OCI-LY1 (cell line): ENCODE results near the gene ST6GALNAC4.
A peak's percentile ranks its signal among the peaks of the same experiment; 100 is the strongest.

Experiments used
- H2AFZ ChIP-seq: fragments of 200-600 bp; sonication (generic), shearing (Covaris generic); 2 replicates; pipeline ENCODE4 v1.6.0; 2014; ENCODE audit warnings: antibody characterized with exemption, mild to moderate bottlenecking, low read length
- H3F3A ChIP-seq: fragments of 200-600 bp; sonication (generic), shearing (Covaris generic); 2 replicates; pipeline ENCODE4 v1.6.0; 2014; ENCODE audit warnings: mild to moderate bottlenecking, antibody characterized with exemption, low read length, moderate library complexity; ENCODE audit not compliant: insufficient read depth
- H3K27ac ChIP-seq: fragments of 200-600 bp; sonication (generic); 2 replicates; pipeline ENCODE4 v1.5.1; 2014; ENCODE audit warnings: low read length, mixed run types, mild to moderate bottlenecking, low read depth; ENCODE audit not compliant: poor library complexity, severe bottlenecking
- H3K27me3 ChIP-seq: fragments of 200-600 bp; sonication (generic); 2 replicates; pipeline ENCODE4 v1.6.0; 2014; ENCODE audit warnings: antibody characterized with exemption, mild to moderate bottlenecking, low read length, moderate library complexity; ENCODE audit not compliant: insufficient read depth
- H3K36me3 ChIP-seq: fragments of 200-600 bp; sonication (generic); 2 replicates; pipeline ENCODE4 v1.6.1; 2014; ENCODE audit warnings: mild to moderate bottlenecking, antibody characterized with exemption, low read length, moderate library complexity, mixed read lengths; ENCODE audit not compliant: insufficient read depth
- H3K4me1 ChIP-seq: fragments of 200-600 bp; sonication (generic); 2 replicates; pipeline ENCODE4 v1.5.1; 2014; ENCODE audit warnings: mild to moderate bottlenecking, low read length, moderate library complexity; ENCODE audit not compliant: insufficient read depth, severe bottlenecking
- H3K4me2 ChIP-seq: fragments of 200-600 bp; sonication (generic), shearing (Covaris generic); 2 replicates; pipeline ENCODE4 v1.6.1; 2014; ENCODE audit warnings: low read length
- H3K4me3 ChIP-seq: fragments of 200-600 bp; sonication (generic); 2 replicates; pipeline ENCODE4 v1.5.1; 2014; ENCODE audit warnings: low read length, low read depth, mild to moderate bottlenecking, mixed read lengths; ENCODE audit not compliant: poor library complexity, severe bottlenecking
- H3K79me2 ChIP-seq: fragments of 200-600 bp; shearing (Covaris generic); 2 replicates; pipeline ENCODE4 v1.6.1; 2016; ENCODE audit warnings: mixed run types, low read length, mixed read lengths; ENCODE audit not compliant: insufficient read depth
- H3K9ac ChIP-seq: fragments of 200-600 bp; sonication (generic), shearing (Covaris generic); 2 replicates; pipeline ENCODE4 v1.6.1; 2014; ENCODE audit warnings: mild to moderate bottlenecking, low read length, mixed read lengths
- H3K9me2 ChIP-seq: fragments of 200-600 bp; sonication (generic), shearing (Covaris generic); 2 replicates; pipeline ENCODE4 v1.6.1; 2014; ENCODE audit warnings: low read depth, mild to moderate bottlenecking, low read length, mixed read lengths
- H3K9me3 ChIP-seq: fragments of 200-600 bp; shearing (Covaris generic); 2 replicates; pipeline ENCODE4 v1.6.1; 2014; ENCODE audit warnings: low read length, mixed read lengths
- H4K20me1 ChIP-seq: fragments of 200-600 bp; sonication (generic), shearing (Covaris generic); 2 replicates; pipeline ENCODE4 v1.6.0; 2016; ENCODE audit warnings: mild to moderate bottlenecking, low read length; ENCODE audit not compliant: insufficient read depth
- EZH2 ChIP-seq: fragments of 200-600 bp; sonication (generic), shearing (Covaris generic); IDR thresholded peaks from 2 replicates; pipeline ENCODE4 v1.8.0; 2017; ENCODE audit warnings: borderline replicate concordance, mixed run types, mild to moderate bottlenecking, antibody characterized with exemption, low read length, moderate library complexity, mixed read lengths
- TF ChIP-seq, protein P1 (sequence below): fragments of 200-600 bp; sonication (generic), shearing (Covaris generic); IDR thresholded peaks from 2 replicates; pipeline ENCODE4 v1.5.1; 2017; ENCODE audit warnings: mild to moderate bottlenecking, antibody characterized with exemption, low read length, moderate library complexity, mixed read lengths

The ST6GALNAC4 gene

DNA sequence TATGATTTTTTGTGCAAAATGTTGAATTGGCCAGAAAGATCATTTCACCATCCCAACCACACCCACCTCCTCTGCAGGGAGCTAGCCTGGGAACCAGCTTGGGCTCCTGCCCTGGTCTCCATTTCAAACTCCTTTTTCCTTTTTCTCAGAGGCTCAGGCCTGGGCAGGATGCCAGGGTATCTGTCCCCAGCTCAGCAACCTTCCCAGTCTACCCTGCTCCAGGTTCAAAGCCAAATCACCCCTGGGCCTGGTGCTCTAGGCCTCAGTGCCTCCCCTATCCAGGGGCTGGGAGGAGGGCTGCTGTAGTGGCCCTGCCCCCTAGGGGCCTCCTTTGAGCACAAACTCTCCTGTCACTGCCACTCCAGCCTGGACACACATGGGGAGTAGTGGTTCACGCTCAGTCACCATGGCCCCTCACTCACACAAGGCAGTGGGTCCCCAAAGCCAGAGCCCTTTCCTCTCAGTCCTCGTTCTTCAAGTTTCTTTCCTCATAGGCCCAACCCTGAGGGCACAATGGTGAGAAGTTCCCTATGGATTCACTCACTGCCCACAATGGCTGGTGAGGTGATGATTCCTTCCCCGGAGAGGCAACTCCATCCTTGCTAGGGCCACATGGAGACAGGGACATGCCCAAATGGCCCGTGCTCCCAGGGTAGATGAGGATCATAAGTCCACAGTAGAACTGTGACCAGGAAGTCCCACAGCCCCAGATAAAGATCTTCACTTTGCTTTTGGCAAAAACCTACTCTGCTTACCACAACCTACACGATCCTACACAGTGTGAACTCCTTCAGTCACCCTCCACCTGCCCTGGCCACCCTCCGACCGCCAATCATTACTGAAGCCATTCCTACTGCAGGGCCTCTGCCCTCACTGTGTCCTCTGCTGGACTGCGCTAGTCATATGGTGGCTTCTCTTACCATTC is 1.6 kb upstream of the ST6GALNAC4 start:
- no peak overlapping the region for H3K4me3 ChIP-seq

DNA sequence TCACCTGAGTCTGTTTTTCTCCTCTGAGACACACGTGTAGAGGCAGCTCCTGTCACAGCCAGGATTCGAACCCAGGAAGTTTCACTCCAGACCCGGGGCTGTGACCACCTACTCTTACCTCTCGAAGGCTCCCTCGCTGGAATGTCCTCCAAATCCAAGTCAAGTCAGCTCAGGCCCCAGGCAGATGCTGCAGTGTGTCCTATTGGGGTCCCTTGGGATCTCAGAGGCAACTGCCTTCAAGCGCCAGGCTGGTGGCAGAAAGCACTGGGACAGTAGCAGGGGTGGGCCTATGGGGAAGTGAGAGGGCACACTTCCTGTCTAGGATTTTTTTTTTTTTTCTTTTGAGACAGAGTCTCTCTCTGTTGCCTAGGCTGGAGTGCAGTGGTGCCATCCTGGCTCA is 762 bp upstream of the ST6GALNAC4 start:
- no peaks in the 10 kb centered on the region for H3F3A ChIP-seq
- H3K27me3 ChIP-seq = no peaks in the 10 kb centered on the region
- H3K9me2 ChIP-seq = no peaks in the 10 kb centered on the region
- H3K9me3 ChIP-seq = no peaks in the 10 kb centered on the region
- peak overlapping the region; percentile 49 for H3K9ac ChIP-seq
- H3K4me3 ChIP-seq = peak overlapping the region; percentile 55
- peak overlapping the region; percentile 83 for H3K27ac ChIP-seq
- H3K4me1 ChIP-seq = peaks cover 44% of the 10 kb centered on the region
- H3K36me3 ChIP-seq = peaks cover 18% of the 10 kb centered on the region; the same call in 1 of the 2 replicates
- peak overlapping the region; percentile 64 for H3K4me2 ChIP-seq
- no peaks in the 10 kb centered on the region for H4K20me1 ChIP-seq
- H2AFZ ChIP-seq = no peak overlapping the region
- TF ChIP-seq EZH2 = no peak
- TF ChIP-seq, protein P1, sequence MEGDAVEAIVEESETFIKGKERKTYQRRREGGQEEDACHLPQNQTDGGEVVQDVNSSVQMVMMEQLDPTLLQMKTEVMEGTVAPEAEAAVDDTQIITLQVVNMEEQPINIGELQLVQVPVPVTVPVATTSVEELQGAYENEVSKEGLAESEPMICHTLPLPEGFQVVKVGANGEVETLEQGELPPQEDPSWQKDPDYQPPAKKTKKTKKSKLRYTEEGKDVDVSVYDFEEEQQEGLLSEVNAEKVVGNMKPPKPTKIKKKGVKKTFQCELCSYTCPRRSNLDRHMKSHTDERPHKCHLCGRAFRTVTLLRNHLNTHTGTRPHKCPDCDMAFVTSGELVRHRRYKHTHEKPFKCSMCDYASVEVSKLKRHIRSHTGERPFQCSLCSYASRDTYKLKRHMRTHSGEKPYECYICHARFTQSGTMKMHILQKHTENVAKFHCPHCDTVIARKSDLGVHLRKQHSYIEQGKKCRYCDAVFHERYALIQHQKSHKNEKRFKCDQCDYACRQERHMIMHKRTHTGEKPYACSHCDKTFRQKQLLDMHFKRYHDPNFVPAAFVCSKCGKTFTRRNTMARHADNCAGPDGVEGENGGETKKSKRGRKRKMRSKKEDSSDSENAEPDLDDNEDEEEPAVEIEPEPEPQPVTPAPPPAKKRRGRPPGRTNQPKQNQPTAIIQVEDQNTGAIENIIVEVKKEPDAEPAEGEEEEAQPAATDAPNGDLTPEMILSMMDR = no peak
- no peaks in the 10 kb centered on the region for H3K79me2 ChIP-seq

More for the DNA sequence above, 1.6 kb upstream of the ST6GALNAC4 start:
- TF ChIP-seq EZH2 = no peak
- TF ChIP-seq, protein P1 = peak; percentile 36; the same call in 1 of the 2 replicates
- Histone ChIP-seq H3K9ac (no peak overlapping the region; the same call in 1 of the 2 replicates), H3K4me2 (no peak overlapping the region), H3K4me1 (peaks cover 39% of the 10 kb centered on the region), H3K36me3 (peaks cover 11% of the 10 kb centered on the region; the same call in 1 of the 2 replicates), H3K9me3 (no peaks in the 10 kb centered on the region), H3K27ac (peak overlapping the region; percentile 83), H3K9me2 (no peaks in the 10 kb centered on the region), H3F3A (no peaks in the 10 kb centered on the region), H4K20me1 (no peaks in the 10 kb centered on the region), H3K27me3 (no peaks in the 10 kb centered on the region), H2AFZ (no peak overlapping the region), H3K79me2 (no peaks in the 10 kb centered on the region)

DNA sequence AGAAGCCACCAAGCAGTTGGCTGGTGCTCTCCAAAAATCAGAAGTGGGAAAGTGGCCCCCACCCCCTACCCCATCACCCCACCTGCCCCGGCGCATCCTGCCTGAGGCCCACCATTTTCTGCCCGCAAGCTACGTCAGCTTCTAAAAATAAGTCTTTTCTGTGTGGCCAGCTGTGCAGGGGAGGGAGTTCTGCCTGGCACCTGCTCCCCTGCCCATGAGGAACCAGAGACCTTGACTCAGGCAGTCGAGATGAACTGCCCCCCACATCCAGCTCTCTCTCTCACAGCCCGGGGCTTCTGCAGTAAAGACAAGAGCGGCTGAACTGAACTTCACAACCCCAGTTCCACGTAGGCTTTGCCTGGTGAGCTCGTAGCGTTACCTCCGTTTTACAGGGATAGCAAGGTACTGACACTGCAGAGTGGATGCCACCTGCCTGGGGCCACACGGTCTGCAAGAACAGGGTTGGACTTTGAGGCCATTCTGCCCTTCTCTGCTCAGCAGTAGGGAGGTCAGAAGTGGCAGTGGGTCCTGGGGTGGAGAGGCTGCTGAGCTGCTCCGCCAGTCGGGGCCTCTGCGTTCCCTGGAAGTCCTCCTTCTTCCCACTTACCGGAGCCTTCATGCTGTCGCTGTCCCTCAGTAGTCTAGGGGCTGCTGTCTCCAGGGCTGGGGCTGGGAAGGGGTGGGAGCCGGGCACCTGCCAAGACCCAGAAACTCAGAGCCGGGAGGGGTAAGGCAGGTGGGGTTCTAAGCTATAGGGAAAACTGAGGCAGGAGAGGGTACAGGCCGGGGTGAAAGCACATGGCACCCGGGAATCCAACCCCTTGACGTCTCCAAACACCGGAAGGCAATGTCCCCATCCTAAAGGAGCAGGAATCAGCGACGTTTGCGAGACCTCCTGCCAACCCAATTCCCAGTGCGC is 781 bp downstream of the ST6GALNAC4 start:
- no peak overlapping the region for H2AFZ ChIP-seq
- peak overlapping the region; percentile 95 for H3K4me3 ChIP-seq
- H3K4me2 ChIP-seq = peak overlapping the region; percentile 95
- no peaks in the 10 kb centered on the region for H3F3A ChIP-seq
- no peaks in the 10 kb centered on the region for H4K20me1 ChIP-seq
- no peaks in the 10 kb centered on the region for H3K27me3 ChIP-seq
- peaks cover 28% of the 10 kb centered on the region for H3K36me3 ChIP-seq
- H3K79me2 ChIP-seq = no peaks in the 10 kb centered on the region
- no peak for TF ChIP-seq EZH2
- TF ChIP-seq, protein P1 = no peak
- H3K9me2 ChIP-seq = no peaks in the 10 kb centered on the region
- H3K27ac ChIP-seq = peak overlapping the region; percentile 93
- peaks cover 53% of the 10 kb centered on the region for H3K4me1 ChIP-seq
- H3K9me3 ChIP-seq = no peaks in the 10 kb centered on the region
- peak overlapping the region; percentile 96 for H3K9ac ChIP-seq
